ENCODE measurements around the gene SMYD2.
"Not testable (repeated sequence)": the region's sequence is repeated elsewhere in the genome, so short reads cannot be mapped to it uniquely, and the experiment has no call there.

SMYD2 gene

GRCh38 chr1:214271995-214272731, 8.8 kb upstream of the SMYD2 start:
- no peak for DNase-seq

GRCh38 chr1:214272964-214273533, 7.9 kb upstream of the SMYD2 start:
- DNase-seq, result no peak

GRCh38 chr1:214275700-214276099, 5.3 kb upstream of the SMYD2 start:
- not testable (repeated sequence) for DNase-seq

- DNase-seq, result no peak
Measured at GRCh38 chr1:214276786-214277185, 4.2 kb upstream of the SMYD2 start.

- DNase-seq, result no peak
Measured at GRCh38 chr1:214277704-214278635, 3.0 kb upstream of the SMYD2 start.

- DNase-seq, result no peak
Measured at GRCh38 chr1:214280386-214281020, 456 bp upstream of the SMYD2 start.

- DNase-seq, result no peak
Measured at GRCh38 chr1:214281720-214282629, 1.0 kb downstream of the SMYD2 start.

GRCh38 chr1:214282630-214283242, 1.8 kb downstream of the SMYD2 start:
- DNase-seq, result no peak

- DNase-seq, result no peak
Measured at GRCh38 chr1:214285610-214286440, 4.9 kb downstream of the SMYD2 start.

GRCh38 chr1:214287884-214288283, 6.9 kb downstream of the SMYD2 start:
- no peak for DNase-seq

- no peak for DNase-seq
Measured at GRCh38 chr1:214289574-214290272, 8.8 kb downstream of the SMYD2 start.

GRCh38 chr1:214290424-214291037, 9.6 kb downstream of the SMYD2 start:
- DNase-seq, result no peak

GRCh38 chr1:214292322-214292721, 11.4 kb downstream of the SMYD2 start:
- no peak for DNase-seq

- no peak for DNase-seq
Measured at GRCh38 chr1:214295934-214296333, 15.0 kb downstream of the SMYD2 start.

- DNase-seq, result no peak
Measured at GRCh38 chr1:214296860-214297745, 16.1 kb downstream of the SMYD2 start.

GRCh38 chr1:214300149-214300780, 19.3 kb downstream of the SMYD2 start:
- DNase-seq, result no peak

GRCh38 chr1:214301526-214301925, 20.6 kb downstream of the SMYD2 start:
- no peak for DNase-seq
